Stimulated activated CD4-positive, alpha-beta T cell treated with anti-CD3 and anti-CD28 coated beads, Interleukin-4, amount 100 ng/mL, for 4 hours (primary cell): ENCODE results near the gene ZBTB7A.

Experiments used
- DNase-seq, 2 experiments: peaks; one replicate each; pipeline ENCODE4 v3.0.0-alpha.2; 2020

Gene ZBTB7A

DNA sequence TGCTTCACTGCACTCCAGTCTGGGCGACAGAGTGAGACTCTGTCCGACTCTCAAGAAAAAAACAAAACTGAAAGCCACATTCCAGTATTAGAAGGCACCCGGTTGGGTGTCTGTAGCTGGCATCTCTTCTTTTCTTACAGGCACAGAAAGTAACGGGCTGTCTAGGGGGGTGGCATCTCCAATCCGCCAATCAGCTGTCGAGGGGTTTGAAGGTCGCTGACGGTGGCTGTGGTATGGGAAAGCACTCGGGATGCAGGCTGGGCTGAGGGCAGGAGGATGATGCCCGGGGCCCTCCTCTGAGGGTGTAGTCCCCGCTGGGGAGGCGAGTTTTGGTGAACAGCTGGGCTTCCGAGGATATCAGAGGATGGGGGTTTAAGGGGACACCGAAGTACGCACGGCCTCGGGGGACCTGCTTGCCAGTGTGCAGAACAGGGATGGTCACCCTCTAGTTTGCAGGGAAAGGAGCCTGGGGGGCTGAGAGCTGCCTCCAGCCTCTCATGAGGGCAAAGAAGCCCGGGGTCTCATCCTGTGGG, 27.0 kb upstream of the ZBTB7A start:
- no peak for DNase-seq

DNA sequence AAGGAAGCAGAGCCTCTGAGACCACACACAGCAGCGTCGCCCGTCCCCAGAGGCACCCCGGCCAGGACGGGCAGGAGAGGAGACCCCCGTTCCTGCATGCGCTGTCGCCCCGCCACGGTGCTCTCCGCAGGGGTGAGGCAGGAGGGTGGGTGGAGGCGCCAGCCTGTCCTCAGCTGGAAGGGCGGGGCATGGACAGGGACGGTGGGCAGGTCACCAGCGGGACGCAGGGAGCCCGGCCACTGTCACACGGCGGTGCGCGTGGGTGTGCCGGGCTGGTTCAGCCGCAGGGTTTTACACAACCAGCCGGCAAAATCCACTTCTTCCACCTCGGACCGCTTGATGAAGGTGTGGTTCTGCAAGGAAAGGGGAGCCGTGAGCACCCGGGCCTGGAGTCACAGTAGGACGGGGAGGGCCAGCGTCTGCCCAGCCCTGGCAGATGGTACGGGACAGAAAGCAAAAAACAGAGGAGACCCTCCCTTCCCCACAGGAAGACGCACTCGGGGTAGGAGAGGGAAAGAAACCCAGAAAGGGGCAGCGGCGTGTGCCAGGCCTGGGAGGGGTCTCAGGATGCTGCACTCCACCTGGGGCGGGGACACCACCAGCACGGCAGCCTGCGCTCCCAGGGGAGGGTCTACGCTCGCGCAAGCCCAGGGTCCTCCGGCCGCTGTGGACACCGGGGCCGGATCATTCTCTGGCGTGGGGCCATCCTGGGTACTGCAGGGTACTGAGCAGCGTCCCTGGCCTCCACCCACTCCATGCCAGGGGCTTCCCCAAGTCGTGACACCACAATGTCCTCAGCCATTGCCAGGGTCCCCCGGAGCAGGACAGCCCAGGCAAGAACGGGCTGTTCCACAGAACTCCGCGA, 23.9 kb upstream of the ZBTB7A start:
- no peak for DNase-seq

DNA sequence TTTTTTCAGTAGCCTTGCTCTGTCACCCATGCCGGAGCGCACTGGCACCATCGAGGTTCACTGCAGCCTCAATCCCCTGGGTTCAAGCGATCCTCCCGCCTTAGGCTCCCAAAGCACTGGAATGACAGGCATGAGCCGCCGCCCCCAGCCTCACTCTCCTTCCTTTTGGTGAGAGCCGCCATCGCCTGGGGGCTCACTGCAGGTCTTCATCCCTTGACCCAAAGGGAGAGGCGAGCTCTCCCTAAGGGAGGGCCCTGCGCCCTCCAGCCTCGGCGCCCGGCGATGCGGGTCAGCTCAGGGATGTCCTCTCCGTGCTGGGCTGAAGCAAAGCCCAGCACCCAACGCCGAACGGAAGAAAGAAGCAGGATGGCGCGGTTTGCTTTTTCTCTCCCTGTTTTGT, 23.2 kb upstream of the ZBTB7A start:
- no peak for DNase-seq

DNA sequence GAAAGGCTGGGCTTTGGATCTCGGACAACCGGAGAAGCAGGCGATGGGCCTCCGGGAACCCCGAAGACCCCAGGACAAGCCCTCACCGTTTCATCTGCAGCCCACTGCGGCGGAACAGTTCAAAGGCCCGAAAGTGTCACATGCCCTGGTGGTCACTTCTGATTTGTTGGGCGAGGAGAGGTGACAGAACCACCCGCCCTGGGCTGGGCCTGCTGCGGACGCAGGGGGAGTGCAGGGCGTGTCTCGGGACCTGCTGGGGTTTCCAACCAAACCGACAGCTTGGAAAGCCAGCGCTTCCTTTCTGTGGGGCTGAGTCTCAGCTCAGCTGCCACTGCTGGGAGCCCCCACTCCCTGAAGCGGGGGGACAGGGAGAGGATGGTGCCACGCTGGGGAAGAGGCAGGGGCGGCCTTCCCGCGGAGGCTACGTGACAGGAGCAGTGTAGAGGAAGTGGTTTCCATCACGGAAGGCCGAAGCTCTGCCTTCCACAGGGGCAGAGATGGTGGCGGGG, 22.8 kb upstream of the ZBTB7A start:
- DNase-seq = peak in 1 of 2 experiments; percentile 14

DNA sequence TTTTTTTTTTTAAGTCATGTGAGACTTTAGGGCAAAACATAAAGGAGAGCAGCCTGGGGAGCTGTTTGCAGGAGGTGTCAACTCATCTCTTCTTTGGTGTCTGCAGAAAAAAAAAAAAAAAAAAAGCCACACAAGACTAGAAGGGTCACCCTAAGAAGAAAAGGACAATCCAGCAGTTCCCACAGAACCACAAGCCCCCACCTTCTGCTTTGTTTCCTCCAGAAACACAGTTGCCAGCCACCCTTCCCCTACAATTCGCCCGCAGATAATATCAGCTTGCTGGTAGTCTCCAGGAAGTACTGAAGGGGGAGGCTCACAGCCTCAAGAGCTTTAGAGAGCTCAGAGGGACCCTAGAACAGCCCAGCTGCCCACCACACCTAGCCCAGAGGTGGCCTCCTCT, 22.3 kb upstream of the ZBTB7A start:
- DNase-seq = peak in 1 of 2 experiments; percentile 28

DNA sequence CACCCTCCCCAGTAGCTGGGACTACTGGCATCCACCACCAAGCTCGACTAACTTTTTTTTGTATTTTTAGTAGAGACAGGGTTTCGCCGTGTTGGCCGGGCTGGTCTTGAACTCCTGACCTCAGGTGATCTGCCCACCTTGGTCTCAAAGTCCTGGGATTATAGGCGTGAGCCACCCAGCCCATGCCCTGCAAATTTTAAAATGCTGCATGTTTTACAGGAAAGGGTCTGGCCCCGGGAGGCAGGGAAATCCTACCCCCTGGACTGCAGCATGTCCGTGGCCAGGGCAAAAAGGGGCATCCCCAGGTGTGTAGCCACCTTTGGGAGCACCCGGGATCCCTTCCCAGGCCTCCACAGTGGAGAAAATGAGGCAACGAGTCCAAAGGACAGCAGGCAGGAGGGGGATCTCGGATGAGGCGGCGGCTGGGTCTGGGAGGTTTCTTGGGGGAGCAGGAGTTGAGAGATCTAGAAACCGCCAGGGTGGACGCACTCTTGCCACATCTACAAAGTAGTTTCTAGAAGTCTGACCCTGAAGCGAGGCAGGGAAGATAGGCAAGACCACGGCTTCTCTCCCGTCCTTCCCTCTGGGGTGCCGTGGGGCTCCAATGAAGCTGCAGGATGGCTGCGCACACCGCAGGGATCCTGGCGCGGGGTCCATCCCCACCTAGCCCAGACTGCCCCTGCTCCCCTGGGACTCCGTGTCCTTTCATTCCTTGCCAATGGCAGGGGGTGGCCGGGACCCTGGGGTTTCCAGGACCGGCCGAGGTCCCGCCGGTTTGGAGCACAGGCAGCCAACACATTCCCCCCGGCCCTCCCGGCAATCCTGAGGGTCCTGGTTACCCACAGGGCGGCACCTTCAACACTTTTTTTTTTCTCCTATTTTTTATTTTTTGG, 21.3 kb upstream of the ZBTB7A start:
- no peak for DNase-seq

GRCh38 chr19:4086411-4086867, 19.7 kb upstream of the ZBTB7A start:
- no peak for DNase-seq

DNA sequence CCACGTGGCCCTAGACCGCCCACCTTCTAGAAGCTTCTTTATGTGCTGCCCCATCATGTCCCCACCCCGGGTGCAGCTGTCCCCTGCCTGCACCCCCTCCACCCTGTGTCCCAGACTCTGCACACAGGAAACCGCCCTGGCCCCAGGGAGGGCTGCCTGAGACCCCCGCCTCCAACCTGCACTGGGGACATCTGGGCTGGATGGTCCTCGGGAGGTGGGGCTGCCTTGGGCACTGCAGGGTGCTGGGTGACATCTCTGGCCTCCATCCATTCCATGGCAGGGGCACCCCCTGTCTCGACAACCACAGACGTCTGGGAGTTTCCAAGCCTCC, 17.8 kb upstream of the ZBTB7A start:
- DNase-seq = no peak

- peak in 1 of 2 experiments; percentile 35 for DNase-seq
Observed at GRCh38 chr19:4083677-4084546, 17.2 kb upstream of the ZBTB7A start.

- no peak for DNase-seq
Observed at GRCh38 chr19:4082172-4082571, 15.5 kb upstream of the ZBTB7A start.

DNA sequence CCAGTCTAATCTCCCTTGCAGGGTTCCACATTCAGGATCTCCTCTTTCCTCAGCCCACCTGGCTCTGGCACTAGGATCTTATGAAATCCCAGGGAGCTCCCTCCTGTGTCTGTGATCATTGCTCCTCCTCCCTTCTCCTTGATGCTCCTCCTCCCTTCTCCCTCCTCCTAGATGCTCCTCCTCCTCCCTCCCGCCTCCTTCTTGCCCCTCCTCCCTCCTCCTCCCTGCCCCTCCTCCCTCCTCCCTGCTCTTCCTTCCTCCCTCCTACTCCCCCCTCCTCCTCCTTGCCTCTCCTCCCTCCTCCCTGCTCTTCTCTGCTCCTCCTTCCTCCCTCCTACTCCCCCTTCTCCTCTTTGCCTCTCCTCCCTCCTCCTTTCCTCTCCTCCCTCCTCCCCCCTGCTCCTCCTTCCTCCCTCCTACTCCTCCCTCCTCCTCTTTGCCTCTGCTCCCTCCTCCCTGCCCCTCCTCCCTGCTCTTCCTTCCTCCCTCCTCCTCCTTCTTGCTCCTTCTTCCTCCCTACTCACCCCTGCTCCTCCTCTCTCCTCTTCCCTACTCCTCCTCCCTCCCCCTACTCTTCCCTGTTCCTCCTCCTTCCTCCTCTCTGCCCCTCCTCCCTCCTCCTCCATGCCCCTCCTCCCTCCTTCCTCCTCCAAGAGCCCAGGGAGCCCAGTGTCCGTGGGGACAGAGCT, 14.9 kb upstream of the ZBTB7A start:
- no peak for DNase-seq

DNA sequence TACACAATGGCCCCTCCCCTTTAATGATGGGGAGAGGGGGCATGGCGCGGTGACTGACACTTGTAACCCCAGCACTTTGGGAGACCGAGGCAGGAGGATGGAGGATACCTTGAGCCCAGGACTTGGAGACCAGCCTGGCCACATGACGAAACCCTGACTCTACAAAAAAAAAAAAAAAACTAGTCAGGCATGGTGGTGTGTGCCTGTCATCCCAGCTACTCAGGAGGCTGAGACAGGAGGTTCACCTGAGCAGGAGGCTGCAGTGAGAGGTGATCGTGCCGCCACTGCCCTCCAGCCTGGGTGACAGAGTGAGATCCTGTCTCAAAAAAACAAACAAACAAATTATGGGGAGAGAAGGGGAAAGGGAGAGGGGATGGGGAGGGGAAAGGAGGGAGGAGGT, 13.8 kb upstream of the ZBTB7A start:
- DNase-seq = no peak

- peak; percentile 45 to 71 for DNase-seq
Observed at GRCh38 chr19:4077800-4078684, 11.3 kb upstream of the ZBTB7A start.

- DNase-seq = no peak
Observed at GRCh38 chr19:4077007-4077374, 10.3 kb upstream of the ZBTB7A start.

DNA sequence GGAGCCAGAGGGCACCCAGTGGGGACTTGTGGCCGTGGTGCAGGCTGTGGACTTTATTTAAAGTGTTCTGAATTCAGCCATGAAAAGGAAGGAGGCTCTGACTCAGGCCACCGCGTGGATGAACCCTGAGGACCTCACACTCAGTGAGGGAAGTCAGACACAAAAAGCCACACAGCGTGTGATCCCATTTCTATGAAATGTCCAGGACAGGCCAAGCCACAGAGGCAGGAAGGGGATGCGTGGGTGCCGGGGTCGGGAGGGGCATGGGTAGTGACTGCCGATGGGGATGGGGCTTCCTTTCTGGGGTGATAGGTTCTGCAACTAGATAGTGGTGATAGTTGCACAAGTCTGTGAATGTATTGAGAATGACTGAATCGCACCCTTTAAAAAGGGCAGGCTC, 8.7 kb upstream of the ZBTB7A start:
- no peak for DNase-seq

DNA sequence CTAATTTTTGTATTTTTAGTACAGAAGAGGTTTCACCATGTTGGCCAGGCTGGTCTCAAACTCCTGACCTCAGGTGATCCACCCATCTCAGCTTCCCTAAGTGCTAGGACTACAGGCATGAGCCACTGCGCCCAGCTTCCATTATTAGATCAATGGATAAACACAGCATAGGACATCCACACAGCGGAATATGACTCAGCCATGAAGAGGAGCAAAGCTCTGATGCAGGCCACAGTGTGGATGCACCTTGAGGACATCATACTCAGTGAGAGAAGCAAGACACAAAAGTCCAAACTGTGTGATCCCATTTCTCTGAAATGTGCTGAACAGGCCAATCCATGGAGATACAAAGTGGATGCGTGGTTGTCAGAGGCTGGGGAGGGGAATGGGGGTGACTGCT, 4.9 kb upstream of the ZBTB7A start:
- DNase-seq = no peak

DNA sequence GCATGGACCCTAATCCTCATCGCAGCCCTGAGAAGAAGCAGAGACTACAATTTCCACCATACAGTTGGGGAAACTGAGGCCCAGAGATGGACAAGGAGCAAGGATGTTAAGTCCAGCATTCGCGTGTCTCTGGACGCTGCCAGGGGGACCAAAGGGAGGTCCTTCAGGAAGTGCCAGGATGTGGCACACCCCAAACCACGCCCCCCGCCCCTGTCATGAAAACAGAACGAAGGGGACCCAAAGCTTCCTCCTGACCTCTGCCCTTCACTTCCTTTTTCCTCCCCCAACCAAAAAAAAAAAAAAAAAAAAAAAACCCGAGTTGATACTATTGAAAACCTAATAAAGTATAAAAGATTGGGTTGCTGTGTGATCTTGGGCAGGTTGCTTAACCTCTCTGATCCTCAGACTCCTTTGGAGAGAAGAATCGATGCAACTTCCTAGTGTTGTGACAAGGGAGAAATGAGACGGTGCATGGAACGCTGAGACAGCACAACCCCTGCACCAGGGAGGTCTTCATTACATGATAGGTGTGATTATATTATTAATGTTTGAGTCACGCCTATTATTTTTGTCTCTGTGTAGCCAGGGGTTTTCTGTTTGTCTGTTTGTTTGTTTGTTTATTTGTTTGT, 2.7 kb upstream of the ZBTB7A start:
- no peak for DNase-seq

GRCh38 chr19:4068047-4068966, 1.6 kb upstream of the ZBTB7A start:
- DNase-seq = no peak

DNA sequence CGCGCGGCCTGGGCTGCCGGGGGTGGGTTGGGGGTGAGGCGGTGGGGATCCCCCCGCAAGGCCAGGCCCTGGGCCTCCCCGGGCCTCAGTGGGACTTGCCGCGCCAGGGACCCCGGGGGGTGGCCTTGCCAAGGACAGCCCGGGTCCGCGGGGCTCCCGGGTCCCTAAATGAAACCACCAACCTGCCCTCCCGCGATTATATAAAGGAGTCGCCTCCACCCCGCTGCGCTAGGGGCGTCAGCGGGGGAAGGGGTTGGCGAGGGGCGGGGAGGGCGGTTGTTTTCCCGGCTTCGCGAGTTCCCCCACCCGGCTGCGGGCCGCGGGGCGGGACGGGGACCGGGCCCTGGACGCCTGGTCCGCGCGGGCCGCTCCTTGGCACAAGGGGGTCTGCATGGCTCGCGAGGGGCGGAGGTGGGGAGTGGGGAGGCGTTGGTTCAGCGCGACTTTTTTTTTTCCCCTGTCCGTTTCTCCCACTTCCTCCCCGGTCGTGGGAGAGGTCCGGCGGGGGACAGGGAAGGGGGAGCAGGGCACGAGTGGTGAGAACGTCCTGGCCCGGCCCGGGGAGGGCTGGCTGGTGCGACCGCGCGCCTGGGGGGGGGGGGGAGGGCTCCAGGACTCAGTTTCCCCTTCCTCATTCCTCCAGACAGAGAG, 822 bp upstream of the ZBTB7A start:
- no peak for DNase-seq
